C4-2B (cell line): ENCODE measurements around the gene JAK1.

Source experiments
- H3K27ac ChIP-seq: fragments of 450-650 bp; 2 replicates; pipeline ENCODE4 v1.5.1; 2017
- CTCF ChIP-seq: fragments of 450-650 bp; conservative IDR thresholded peaks from 2 replicates; pipeline ENCODE4 v1.5.1; 2017; ENCODE audit warnings: mild to moderate bottlenecking
- ZFX ChIP-seq: fragments of 450-650 bp; IDR thresholded peaks from 2 replicates; pipeline ENCODE4 v1.6.1; 2017

The JAK1 gene

DNA sequence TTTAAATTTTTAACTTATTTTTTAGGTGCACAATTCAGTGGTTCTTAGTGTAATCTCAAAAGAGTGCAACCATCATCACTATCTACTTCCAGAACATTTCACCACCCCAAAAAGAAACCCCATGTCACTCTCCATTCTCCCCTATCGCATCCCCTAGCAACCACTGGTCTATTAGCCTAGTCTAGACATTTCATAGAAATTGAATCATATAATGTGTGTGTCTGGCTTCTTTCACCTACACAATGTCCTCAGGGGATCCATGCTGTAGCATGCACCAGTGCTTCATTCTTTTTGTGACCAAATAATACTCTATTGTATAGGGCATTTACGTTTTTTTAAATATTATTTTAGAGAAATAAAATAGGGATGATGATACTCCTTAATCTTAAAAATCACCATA is 64.7 kb downstream of the JAK1 start:
- no peak overlapping the region for H3K27ac ChIP-seq
- TF ChIP-seq CTCF (no peak), ZFX (no peak)

- TF ChIP-seq ZFX (no peak), CTCF (no peak)
- H3K27ac ChIP-seq: no peak overlapping the region
Measured at GRCh38 chr1:64900916-64901315, 65.4 kb downstream of the JAK1 start.

- H3K27ac ChIP-seq: no peak overlapping the region; the same call in 1 of the 2 replicates
- TF ChIP-seq CTCF (no peak), ZFX (no peak)
Measured at GRCh38 chr1:64898107-64898861, 68.1 kb downstream of the JAK1 start.

- H3K27ac ChIP-seq: no peak overlapping the region
Measured at GRCh38 chr1:64896551-64896950, 69.8 kb downstream of the JAK1 start.

DNA sequence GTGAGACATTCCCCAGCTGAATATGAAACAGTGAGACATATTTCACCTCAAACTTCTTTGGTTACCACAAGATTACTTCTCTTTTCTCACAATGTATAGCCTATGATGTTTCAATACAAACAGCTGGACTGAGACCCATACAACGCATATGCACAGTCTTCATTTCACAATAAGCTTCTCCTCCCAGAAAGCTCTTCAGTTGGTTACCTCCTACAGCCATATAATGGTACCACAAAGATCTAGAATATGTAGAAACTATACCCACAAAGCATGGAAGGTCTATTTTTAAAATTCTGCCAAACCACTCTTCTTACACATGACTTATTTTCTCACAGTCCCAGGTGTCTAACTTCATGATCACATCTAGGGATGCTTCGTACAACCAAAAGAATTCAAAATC is 70.8 kb downstream of the JAK1 start:
- TF ChIP-seq ZFX: no peak
- TF ChIP-seq CTCF: no peak
- no peak overlapping the region for H3K27ac ChIP-seq

More at GRCh38 chr1:64896551-64896950, 69.8 kb downstream of the JAK1 start:
- no peak for TF ChIP-seq ZFX
- TF ChIP-seq CTCF: no peak

DNA sequence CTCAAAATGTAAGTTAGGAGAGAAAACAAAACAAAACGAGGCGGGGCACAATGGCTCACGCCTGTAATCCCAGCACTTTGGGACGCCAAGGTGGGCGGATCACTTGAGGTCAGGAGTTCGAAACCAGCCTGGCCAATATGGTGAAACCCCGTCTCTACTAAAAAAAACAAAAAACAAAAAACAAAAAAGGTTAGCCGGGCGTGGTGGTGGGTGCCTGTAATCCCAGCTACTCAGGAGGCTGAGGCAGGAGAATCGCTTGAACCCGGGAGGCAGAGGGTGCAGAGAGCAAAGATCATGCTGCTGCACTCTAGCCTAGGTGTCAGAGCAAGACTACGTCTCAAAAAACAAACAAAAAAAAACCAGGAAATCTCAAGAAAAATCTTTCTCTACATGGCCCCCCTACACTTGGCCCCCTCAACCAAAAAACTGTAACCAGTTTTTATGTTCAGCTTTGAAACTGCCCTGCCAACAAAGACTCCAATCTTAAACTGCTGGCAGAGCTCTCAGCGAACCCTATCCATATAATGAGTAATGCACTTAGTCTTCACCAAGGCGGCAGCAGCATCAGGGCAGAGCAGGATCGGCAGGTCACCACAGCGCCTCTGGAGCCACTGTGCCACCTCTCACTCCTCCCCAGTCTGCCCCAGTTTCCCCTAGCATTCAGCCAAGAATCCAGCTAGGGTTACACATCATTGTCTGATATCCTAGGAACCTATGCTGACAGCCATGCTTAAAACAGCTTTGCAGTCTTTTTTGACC is 71.7 kb downstream of the JAK1 start:
- no peak overlapping the region for H3K27ac ChIP-seq
- no peak for TF ChIP-seq ZFX
- no peak for TF ChIP-seq CTCF

DNA sequence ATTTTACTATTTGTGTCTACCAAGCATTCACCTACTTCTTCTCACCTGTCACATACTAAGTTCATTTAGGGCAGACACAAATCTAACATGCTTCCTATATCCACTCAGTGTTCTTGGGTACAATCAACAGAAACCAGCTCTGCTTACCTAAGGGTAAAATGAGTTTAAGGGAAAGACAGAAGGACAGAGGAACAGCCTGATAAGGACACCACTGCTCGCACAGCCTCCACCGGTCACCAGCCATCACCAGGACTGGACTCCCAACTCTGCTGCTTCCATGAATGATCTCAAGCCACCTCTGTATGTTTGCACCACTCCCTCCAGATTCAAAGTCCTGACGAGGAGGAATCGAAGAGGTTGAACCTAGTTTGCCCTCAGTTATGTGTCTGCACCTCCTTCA is 72.4 kb downstream of the JAK1 start:
- TF ChIP-seq ZFX (no peak), CTCF (no peak)
- H3K27ac ChIP-seq: no peak overlapping the region
